HG03064 (cell line): ENCODE data around the gene MAPT.
"Not testable (repeated sequence)": the region's sequence is repeated elsewhere in the genome, so short reads cannot be mapped to it uniquely, and the experiment has no call there.

Experiments used
- ATAC-seq: cut with Tn5 transposase; IDR thresholded peaks from one replicate; pipeline ENCODE4 v1.9.1; 2021; ENCODE audit warnings: low read depth; ENCODE audit not compliant: unreplicated experiment

The MAPT gene

GRCh38 chr17:45861165-45861564 is 33.2 kb upstream of the MAPT start:
- ATAC-seq = no peak

GRCh38 chr17:45862127-45862526 is 32.2 kb upstream of the MAPT start:
- ATAC-seq = not testable (repeated sequence)

- ATAC-seq = no peak
Measured at GRCh38 chr17:45863857-45864654, 30.3 kb upstream of the MAPT start.

GRCh38 chr17:45867171-45867570 is 27.2 kb upstream of the MAPT start:
- ATAC-seq = no peak

- no peak for ATAC-seq
Measured at GRCh38 chr17:45867702-45868101, 26.7 kb upstream of the MAPT start.

GRCh38 chr17:45868276-45868675 is 26.1 kb upstream of the MAPT start:
- no peak for ATAC-seq

- ATAC-seq = no peak
Measured at GRCh38 chr17:45869676-45870341, 24.5 kb upstream of the MAPT start.

GRCh38 chr17:45870342-45870974 is 23.9 kb upstream of the MAPT start:
- ATAC-seq = no peak

GRCh38 chr17:45871718-45872117 is 22.6 kb upstream of the MAPT start:
- ATAC-seq = no peak

GRCh38 chr17:45873728-45874127 is 20.6 kb upstream of the MAPT start:
- no peak for ATAC-seq

- ATAC-seq = no peak
Measured at GRCh38 chr17:45874151-45874550, 20.2 kb upstream of the MAPT start.

- no peak for ATAC-seq
Measured at GRCh38 chr17:45876539-45876938, 17.8 kb upstream of the MAPT start.

- ATAC-seq = no peak
Measured at GRCh38 chr17:45877467-45877866, 16.9 kb upstream of the MAPT start.

- ATAC-seq = no peak
Measured at GRCh38 chr17:45883063-45883462, 11.3 kb upstream of the MAPT start.

- no peak for ATAC-seq
Measured at GRCh38 chr17:45886852-45887251, 7.5 kb upstream of the MAPT start.

- ATAC-seq = no peak
Measured at GRCh38 chr17:45888392-45888791, 6.0 kb upstream of the MAPT start.

GRCh38 chr17:45889579-45889978 is 4.8 kb upstream of the MAPT start:
- no peak for ATAC-seq

GRCh38 chr17:45893725-45894021 is 681 bp upstream of the MAPT start:
- ATAC-seq = no peak

GRCh38 chr17:45895304-45895968 is 1.1 kb downstream of the MAPT start:
- no peak for ATAC-seq

- no peak for ATAC-seq
Measured at GRCh38 chr17:45895969-45896785, 1.8 kb downstream of the MAPT start.
